ENCODE measurements around the gene HDAC7.
"Not testable (repeated sequence)": the region's sequence is repeated elsewhere in the genome, so short reads cannot be mapped to it uniquely, and the experiment has no call there.

HDAC7 gene

DNA sequence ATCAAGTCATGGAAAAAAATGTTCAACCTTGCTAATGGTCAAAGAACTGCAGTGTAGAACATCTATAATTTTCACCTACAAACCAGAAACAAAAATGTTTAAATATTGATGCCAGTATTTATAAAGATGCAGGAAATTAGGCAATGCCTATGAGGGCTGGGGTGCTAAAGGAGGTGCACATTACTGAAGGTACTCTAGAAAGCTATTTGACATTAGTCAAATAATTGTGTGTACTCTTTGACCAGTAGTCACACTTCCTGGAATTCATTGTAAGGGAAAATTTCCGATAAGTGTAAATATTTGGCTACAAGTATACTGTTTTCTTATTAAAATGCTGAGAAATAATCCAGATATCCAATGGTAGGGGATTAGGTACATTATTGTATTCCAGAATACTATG lies 36.4 kb upstream of the HDAC7 start:
- DNase-seq (ENCODE audit: low spot score in 2 of 2) (no peak), ATAC-seq (ENCODE audit: low read depth) (no peak)
- no peaks in the 10 kb centered on the region for H3K27me3 Mint-ChIP-seq
- H3K36me3 Mint-ChIP-seq = no peaks in the 10 kb centered on the region
- peaks cover 3% of the 10 kb centered on the region for H3K4me1 Mint-ChIP-seq
- no peak overlapping the region for H3K4me3 Mint-ChIP-seq
- H3K27ac Mint-ChIP-seq = no peak overlapping the region
- no peaks in the 10 kb centered on the region for H3K9me3 Mint-ChIP-seq

DNA sequence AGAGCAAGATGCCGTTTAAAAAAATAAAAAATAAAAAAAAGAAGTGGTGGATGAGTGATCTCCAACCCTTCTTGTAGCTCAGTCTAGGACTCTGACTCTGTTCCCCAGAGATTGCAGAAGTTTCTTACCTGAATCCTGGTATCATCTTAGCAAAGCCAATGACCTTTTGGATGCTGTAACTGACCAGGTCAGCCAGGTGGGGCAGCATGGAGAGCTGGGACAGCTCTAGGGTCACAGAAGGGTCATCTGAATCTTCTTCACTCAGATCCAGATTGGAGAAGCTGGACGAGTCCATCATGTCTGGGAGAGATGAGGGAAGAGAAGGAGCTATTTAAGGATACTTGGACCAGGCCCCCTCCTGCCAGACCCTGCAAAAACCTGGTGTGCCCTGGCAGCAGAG lies 35.8 kb upstream of the HDAC7 start:
- no peak overlapping the region for H3K27ac Mint-ChIP-seq

DNA sequence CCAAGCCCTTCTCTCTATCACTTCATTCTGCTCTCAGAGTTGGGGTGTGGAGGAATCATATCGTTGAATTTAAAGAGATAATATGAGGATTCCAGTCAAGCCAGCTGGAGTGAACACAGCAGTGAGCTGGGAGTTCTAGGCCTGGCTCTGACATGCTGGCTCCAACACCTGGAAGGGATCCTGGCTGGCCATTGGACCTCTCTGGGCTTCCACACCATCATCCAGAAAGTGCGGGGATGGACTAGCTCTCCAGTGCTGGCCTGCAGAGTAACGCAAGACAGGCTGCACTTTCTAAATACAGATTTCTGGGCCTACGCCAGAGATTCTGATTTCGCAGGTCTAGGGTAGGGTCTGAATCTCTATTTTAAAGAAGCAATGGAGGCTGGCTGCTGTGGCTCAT lies 34.8 kb upstream of the HDAC7 start:
- no peak for DNase-seq (ENCODE audit: low spot score in 2 of 2)
- Mint-ChIP-seq H3K27me3 (peaks cover 3% of the 10 kb centered on the region), H3K4me1 (peaks cover 2% of the 10 kb centered on the region), H3K4me3 (no peak overlapping the region), H3K36me3 (no peaks in the 10 kb centered on the region), H3K27ac (no peak overlapping the region), H3K9me3 (no peaks in the 10 kb centered on the region)
- ATAC-seq (ENCODE audit: low read depth) = no peak

More for the DNA sequence above, 35.8 kb upstream of the HDAC7 start:
- H3K4me1 Mint-ChIP-seq = peaks cover 3% of the 10 kb centered on the region
- no peak for ATAC-seq (ENCODE audit: low read depth)
- H3K27me3 Mint-ChIP-seq = no peaks in the 10 kb centered on the region
- H3K36me3 Mint-ChIP-seq = no peaks in the 10 kb centered on the region
- H3K4me3 Mint-ChIP-seq = no peak overlapping the region
- DNase-seq (ENCODE audit: low spot score in 2 of 2) = no peak
- no peaks in the 10 kb centered on the region for H3K9me3 Mint-ChIP-seq

GRCh38 chr12:47852096-47852571 lies 32.4 kb upstream of the HDAC7 start:
- no peak for DNase-seq (ENCODE audit: low spot score in 2 of 2)
- Mint-ChIP-seq H3K4me3 (no peak overlapping the region), H3K36me3 (no peaks in the 10 kb centered on the region), H3K27ac (no peak overlapping the region), H3K9me3 (no peaks in the 10 kb centered on the region), H3K27me3 (peaks cover 5% of the 10 kb centered on the region), H3K4me1 (no peaks in the 10 kb centered on the region)
- ATAC-seq (ENCODE audit: low read depth) = no peak

GRCh38 chr12:47851303-47851952 lies 31.7 kb upstream of the HDAC7 start:
- no peak overlapping the region for H3K4me3 Mint-ChIP-seq
- H3K27me3 Mint-ChIP-seq = peaks cover 5% of the 10 kb centered on the region
- no peaks in the 10 kb centered on the region for H3K36me3 Mint-ChIP-seq
- no peaks in the 10 kb centered on the region for H3K4me1 Mint-ChIP-seq
- ATAC-seq (ENCODE audit: low read depth) (no peak), DNase-seq (ENCODE audit: low spot score in 2 of 2) (no peak)
- H3K9me3 Mint-ChIP-seq = no peaks in the 10 kb centered on the region
- H3K27ac Mint-ChIP-seq = no peak overlapping the region

GRCh38 chr12:47850153-47851084 lies 30.7 kb upstream of the HDAC7 start:
- Mint-ChIP-seq H3K4me3 (no peak overlapping the region), H3K36me3 (no peaks in the 10 kb centered on the region), H3K9me3 (no peaks in the 10 kb centered on the region), H3K27me3 (peaks cover 6% of the 10 kb centered on the region), H3K4me1 (no peaks in the 10 kb centered on the region), H3K27ac (no peak overlapping the region)
- DNase-seq (ENCODE audit: low spot score in 2 of 2) (no peak), ATAC-seq (ENCODE audit: low read depth) (no peak)

GRCh38 chr12:47849261-47849660 lies 29.6 kb upstream of the HDAC7 start:
- Mint-ChIP-seq H3K9me3 (no peaks in the 10 kb centered on the region), H3K27me3 (peaks cover 9% of the 10 kb centered on the region), H3K27ac (no peak overlapping the region), H3K4me1 (no peaks in the 10 kb centered on the region), H3K4me3 (no peak overlapping the region), H3K36me3 (no peaks in the 10 kb centered on the region)
- DNase-seq (ENCODE audit: low spot score in 2 of 2) = no peak
- no peak for ATAC-seq (ENCODE audit: low read depth)

DNA sequence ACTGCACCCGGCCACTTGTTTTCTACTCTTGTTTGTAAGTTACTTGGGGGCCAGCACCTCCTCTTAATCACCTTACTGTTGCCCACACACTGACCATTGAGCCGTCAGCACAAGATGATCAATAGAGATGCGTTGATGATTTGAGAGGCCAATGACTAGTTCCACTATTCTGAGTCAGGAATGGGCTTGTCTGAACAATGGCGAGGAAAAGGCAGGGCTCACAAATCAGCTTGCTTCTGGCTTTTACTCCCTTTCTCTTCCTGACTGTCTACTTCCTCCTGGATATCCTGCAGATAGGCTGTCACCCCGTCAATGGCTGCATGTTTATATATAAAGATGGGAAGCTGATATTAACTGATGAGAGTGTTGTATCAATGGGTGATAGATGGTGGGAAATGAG lies 29.1 kb upstream of the HDAC7 start:
- Mint-ChIP-seq H3K9me3 (no peaks in the 10 kb centered on the region), H3K27me3 (peaks cover 9% of the 10 kb centered on the region), H3K4me3 (no peak overlapping the region), H3K36me3 (no peaks in the 10 kb centered on the region), H3K27ac (no peak overlapping the region), H3K4me1 (no peaks in the 10 kb centered on the region)
- ATAC-seq (ENCODE audit: low read depth) = no peak
- DNase-seq (ENCODE audit: low spot score in 2 of 2) = no peak

DNA sequence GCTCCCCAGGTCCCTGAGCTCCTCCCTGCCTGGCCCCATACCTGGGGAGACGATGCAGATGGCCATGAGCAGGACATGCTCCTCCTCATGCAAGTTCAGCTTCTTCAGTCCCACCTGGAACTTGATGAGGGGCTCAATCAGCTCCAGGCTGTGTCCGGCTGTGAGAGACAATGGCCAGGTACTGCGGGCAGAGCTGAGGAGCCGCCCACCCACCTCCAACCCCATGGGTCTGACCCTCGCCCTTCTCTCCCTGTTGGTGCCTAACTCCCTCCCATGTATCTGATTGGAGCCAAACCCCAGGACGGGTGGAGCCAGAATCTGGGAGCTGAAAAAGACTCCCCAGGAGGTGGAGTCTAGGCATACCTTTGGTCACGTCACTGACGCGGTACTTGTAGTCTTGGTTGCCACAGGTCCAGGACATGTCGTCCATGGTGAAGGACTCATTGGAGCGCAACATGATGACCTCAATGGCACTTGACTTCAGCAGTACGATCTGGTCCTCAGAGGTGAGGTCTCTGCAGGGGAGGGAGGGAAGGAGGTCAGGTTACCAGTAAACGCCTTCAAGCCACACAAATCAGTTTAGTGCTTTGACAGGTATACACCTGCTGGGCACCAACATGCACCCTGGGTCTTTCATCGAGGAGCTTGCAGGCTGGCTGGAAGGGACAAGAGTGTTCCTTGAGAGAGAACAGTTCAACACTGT lies 26.7 kb upstream of the HDAC7 start:
- Mint-ChIP-seq H3K4me3 (no peak overlapping the region), H3K36me3 (no peaks in the 10 kb centered on the region), H3K4me1 (no peaks in the 10 kb centered on the region), H3K27me3 (peaks cover 11% of the 10 kb centered on the region), H3K9me3 (no peaks in the 10 kb centered on the region), H3K27ac (no peak overlapping the region)
- no peak for DNase-seq (ENCODE audit: low spot score in 2 of 2)
- no peak for ATAC-seq (ENCODE audit: low read depth)

GRCh38 chr12:47845081-47845480 lies 25.4 kb upstream of the HDAC7 start:
- Mint-ChIP-seq H3K4me3 (no peak overlapping the region), H3K27me3 (peaks cover 8% of the 10 kb centered on the region), H3K4me1 (no peaks in the 10 kb centered on the region), H3K27ac (no peak overlapping the region), H3K36me3 (no peaks in the 10 kb centered on the region), H3K9me3 (no peaks in the 10 kb centered on the region)
- DNase-seq (ENCODE audit: low spot score in 2 of 2) (no peak), ATAC-seq (ENCODE audit: low read depth) (no peak)

GRCh38 chr12:47844264-47845019 lies 24.7 kb upstream of the HDAC7 start:
- H3K4me3 Mint-ChIP-seq = no peak overlapping the region
- no peaks in the 10 kb centered on the region for H3K4me1 Mint-ChIP-seq
- H3K27ac Mint-ChIP-seq = no peak overlapping the region
- H3K9me3 Mint-ChIP-seq = no peaks in the 10 kb centered on the region
- ATAC-seq (ENCODE audit: low read depth) (no peak), DNase-seq (ENCODE audit: low spot score in 2 of 2) (no peak)
- peaks cover 7% of the 10 kb centered on the region for H3K27me3 Mint-ChIP-seq
- no peaks in the 10 kb centered on the region for H3K36me3 Mint-ChIP-seq

DNA sequence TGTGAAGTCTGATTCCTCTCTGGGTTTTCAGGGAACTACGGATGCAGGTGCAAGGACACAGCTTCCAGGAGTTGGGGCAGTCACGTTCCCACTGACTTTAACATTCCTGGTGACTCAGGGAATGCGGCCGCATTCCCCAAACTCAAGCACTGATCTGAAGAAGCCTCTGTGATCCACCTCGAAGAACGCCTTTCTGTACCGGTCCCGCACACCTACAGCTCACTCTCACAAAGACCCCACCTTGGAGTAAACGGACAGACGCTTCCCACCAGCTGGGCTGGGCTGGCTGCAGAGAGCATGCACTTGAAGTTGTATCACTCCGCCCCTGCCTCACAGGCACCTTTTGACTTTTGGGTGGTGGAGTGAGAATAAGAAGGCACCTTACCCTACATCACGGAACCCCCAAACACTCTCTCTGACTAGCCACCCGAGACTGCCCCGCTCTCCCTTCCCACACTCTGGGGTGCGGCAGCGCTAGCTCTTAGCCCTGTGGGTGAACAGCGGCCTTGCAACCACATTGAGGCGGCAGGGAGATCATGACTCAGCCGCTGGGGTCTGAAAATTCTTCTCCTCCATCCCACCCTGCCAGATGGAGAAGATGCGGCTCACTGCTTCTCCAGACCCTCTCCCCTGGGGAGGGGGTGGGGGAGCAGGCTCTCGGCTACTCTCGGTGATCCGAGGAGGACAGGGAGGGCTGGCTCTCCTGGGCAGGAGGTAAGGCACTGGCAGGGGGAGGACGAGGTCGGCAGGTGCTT lies 23.7 kb upstream of the HDAC7 start:
- DNase-seq (ENCODE audit: low spot score in 2 of 2) = no peak
- peaks cover 7% of the 10 kb centered on the region for H3K27me3 Mint-ChIP-seq
- no peak overlapping the region for H3K27ac Mint-ChIP-seq
- ATAC-seq (ENCODE audit: low read depth) = no peak
- no peaks in the 10 kb centered on the region for H3K36me3 Mint-ChIP-seq
- H3K4me3 Mint-ChIP-seq = no peak overlapping the region
- H3K9me3 Mint-ChIP-seq = no peaks in the 10 kb centered on the region
- peaks cover 1% of the 10 kb centered on the region for H3K4me1 Mint-ChIP-seq

DNA sequence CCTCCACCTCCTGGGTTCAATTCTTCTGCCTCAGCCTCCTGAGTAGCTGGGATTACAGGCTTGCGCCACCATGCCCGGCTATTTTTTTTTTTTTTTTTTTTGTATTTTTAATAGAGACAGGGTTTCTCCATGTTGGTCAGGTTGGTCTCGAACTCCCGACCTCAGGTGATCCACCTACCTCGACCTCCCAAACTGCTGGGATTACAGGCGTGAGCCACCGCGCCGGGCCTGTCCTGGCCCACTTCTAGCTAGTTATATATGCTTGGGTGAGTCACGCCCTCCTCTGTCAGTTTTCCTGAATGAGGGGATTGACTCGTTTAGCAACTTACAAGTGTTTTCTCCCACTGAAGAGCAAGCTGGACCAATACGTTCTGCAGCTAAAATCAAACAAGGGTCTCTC lies 22.8 kb upstream of the HDAC7 start:
- not testable (repeated sequence) for H3K9me3 Mint-ChIP-seq; H3K36me3 Mint-ChIP-seq; H3K4me3 Mint-ChIP-seq; DNase-seq (ENCODE audit: low spot score in 2 of 2); ATAC-seq (ENCODE audit: low read depth); H3K27ac Mint-ChIP-seq; H3K27me3 Mint-ChIP-seq; H3K4me1 Mint-ChIP-seq
